NCI-H345 treated with DMSO at 0.1 percent for 48 hours (cell line): ENCODE measurements around the gene FUT8.
A peak's percentile ranks its signal among the peaks of the same experiment; 100 is the strongest.

Experiments used
- DNase-seq: peaks from one replicate; lab custom pipeline; 2025; ENCODE audit not compliant: unreplicated experiment; lab: John Stamatoyannopoulos, UW

Gene FUT8

GRCh38 chr14:65491274-65491673 is 78.7 kb downstream of the FUT8 start:
- no peak for DNase-seq

DNA sequence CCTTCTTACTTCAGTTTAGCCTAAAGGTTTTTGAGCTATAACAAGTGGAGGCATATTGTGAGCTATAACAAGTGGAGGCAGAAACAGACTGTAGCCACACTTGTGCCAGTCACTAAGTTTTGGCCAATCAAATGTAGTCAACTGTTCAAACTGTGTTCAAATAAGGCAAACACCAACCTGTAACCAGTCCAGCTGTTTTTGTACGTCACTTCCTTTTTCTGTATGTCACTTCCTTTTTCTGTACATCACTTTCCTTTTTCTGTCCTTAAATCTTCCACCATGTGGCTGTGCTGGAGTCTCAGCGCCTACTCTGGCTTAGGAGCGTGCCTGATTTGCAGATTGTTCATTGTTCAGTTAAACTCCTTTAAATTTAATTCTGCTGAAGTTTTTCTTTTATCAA is 79.7 kb downstream of the FUT8 start:
- DNase-seq: no peak

GRCh38 chr14:65495196-65495595 is 82.7 kb downstream of the FUT8 start:
- DNase-seq: no peak

DNA sequence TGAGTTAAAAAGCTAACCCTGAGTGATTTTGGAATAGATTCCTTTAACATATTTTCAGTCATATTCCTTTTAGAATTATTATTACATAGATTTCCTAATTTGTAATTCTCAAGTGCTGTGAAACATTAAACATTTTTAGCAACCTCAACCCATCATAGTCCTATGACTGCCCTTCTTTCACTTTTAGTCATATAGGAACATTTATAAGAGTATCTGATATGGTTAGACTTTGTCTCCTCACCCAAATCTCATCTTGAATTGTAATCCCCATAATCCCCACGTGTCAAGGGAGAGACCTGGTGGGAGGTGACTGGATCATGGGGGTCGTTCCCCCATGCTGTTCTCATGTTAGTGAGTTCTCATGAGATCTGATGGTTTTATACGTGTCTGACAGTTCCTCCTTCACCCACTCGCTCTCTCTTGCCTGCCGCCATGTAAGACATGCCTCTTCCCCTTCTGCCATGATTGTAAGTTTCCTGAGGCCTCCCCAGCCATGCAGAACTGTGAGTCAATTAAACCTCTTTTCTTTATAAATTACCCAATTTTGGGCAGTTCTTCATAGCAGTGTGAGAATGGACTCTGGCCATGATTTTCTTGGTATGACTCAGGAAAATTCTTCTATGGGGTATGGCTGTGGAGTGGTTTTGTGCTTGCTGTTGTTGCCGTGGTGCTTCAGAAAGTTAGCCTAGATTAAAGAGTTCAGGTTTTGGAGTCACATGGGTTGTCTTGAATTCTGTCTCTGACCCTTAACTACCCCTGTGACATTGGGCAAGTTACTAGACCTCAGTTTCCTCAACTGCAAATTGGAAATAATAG is 83.9 kb downstream of the FUT8 start:
- no peak for DNase-seq

DNA sequence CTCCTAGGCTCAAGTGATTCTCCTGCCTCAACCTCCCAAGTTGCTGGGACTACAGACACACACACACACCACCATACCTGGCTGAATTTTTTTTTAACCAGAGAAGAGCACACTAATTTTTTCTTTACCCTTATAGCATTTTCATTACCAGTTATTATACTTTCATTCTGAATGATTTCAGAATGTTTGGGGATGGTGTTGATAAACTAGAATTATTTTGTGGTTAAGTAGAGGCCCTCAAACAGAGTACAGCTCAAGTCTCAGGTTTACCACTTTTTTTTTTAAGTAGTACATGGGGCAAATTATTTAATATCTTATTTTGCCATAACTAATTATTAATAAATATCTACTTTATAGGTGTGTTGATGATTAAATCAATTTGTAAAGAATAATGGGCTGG is 86.6 kb downstream of the FUT8 start:
- no peak for DNase-seq

DNA sequence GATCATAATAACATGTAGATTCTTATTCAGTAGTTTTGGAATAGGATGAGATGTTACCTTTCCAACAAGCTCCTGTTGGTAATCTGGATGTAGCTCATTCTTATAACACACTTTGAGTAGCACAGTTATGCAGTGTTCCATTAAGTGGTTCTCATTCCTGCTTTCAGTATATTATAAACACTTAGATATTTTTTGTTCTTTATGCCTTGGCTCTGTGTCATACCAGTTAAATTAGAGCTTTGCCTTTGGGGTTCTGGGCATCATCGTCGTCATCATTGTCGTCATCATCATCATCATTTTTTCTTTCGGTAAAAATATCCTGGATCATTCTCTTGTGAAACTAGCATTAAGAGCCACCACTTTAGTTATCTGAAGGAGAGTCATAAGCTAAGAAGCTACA is 87.5 kb downstream of the FUT8 start:
- no peak for DNase-seq

DNA sequence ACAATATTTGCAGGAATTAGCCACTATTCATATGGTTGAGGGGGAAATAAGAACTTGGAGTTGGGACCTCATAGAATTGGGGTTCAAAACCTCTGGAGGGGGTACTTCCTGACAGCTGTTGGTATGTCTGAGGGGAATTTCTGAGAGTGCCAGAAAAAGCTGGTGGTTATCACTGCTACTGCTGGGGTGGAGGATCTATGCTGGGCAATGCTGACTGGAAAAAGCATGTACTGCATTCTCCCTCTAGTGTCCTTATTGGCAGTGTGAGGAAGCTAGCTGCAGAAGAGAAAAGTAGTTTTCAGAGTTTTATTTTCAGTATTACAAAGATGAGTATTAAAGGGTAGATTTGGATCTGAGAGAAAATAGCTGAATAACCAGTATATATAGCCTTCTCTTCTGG is 88.8 kb downstream of the FUT8 start:
- DNase-seq: no peak

DNA sequence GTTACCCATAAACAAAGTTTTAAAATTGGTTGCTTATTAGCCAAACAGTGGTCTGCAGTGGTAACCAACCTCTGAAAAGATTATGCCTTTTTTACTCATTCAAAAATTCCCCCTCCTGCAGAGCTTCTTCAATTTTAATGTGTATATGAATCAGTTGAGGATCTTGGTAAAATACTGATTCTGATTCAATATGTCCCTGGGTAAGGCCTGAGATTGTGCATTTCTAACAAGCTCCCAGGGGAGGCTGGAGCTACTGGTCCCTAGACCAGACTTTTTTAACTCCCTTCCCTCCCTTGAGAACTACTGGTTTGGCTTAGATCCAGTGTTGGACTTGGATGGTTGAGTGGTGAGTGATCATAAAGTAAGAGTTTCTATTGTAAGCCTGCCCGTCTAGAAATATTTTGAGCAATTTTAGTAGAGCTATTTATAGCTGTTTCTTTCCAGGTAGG is 90.2 kb downstream of the FUT8 start:
- DNase-seq: peak; percentile 22

- DNase-seq: no peak
Measured at GRCh38 chr14:65503771-65504170, 91.2 kb downstream of the FUT8 start.

GRCh38 chr14:65506801-65507200 is 94.3 kb downstream of the FUT8 start:
- DNase-seq: no peak

DNA sequence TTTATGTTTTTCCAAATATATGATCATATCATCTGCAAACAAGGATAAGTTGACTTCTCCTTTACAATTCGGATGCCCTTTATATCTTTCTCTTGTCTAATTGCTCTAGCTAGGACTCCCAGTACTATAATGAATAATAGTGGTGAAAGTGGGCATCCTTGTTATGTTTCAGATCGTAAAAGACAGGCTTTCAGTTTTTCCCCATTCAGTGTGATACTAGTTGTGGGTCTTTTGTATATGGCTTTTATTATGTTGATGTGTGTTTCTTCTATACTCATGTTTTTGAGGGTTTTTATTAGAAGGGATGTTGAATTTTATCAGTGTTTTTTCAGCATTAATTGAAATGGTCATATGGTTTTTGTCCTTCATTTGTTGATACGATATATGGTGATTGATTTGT is 97.3 kb downstream of the FUT8 start:
- DNase-seq: no peak

- DNase-seq: no peak
Measured at GRCh38 chr14:65513671-65514070, 101.1 kb downstream of the FUT8 start.

DNA sequence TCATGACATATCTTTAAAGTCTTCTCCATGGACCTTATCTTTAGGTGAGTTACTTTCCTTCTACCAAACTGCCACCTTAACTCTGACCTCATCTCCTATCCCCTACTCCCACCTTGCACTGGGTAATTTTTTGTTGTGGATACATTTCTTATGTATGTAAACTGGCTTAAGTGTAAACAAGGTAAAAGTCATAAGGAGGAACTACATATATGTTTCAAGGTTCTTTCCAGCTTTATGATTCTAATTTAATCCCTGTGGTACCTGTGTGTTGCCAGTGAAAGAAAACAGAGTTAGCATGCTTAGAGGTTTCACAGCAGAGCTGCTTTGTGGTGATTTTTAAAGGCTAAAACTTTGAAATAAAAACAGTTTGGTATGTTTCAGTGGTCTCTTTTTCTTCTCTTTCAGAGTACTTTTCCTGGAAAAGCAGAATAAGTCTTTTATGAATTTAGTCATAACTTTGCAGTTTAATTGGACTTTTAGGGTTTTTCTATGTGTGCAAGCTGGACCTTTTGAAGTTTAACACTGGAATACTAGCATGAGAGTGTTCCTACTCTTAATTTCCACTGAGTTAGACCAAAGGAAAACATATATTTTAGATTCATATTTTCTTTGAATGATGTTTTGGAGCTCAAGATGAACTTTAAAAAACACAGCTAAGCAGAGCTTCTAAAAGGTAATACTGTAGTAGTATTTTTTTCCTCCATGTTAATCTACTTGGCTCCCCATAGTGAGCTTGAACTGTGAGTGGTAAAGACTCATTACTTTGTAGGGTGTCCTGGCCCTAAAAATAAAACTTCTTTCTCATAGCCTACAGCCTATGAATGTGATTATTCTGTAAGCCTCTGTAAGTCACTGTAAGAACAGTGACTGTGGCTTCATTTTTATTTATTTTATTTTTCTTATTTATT is 105.4 kb downstream of the FUT8 start:
- DNase-seq: no peak

- DNase-seq: no peak
Measured at GRCh38 chr14:65528069-65528468, 115.5 kb downstream of the FUT8 start.

DNA sequence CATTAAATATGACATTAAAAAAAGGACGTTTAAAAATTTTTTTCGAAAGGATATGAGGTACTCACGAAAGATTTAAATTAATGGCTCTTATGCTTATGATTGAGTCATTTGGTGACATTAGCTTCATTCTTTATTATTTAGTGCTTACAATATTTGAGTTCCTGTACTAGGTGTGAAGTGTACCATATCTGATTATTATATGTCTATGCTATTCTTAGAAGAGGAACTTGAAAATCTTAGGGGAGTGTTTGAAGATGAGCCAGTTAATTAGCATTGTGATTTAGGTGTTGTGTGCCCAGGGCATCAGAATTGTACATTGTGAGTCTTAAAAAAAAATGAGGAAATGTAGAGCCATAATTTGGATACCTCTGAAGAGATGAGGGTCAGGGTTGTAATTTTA is 118.6 kb downstream of the FUT8 start:
- no peak for DNase-seq

GRCh38 chr14:65533736-65534404 is 121.3 kb downstream of the FUT8 start:
- no peak for DNase-seq

- DNase-seq: no peak
Measured at GRCh38 chr14:65536781-65537423, 124.4 kb downstream of the FUT8 start.

- no peak for DNase-seq
Measured at GRCh38 chr14:65548878-65549277, 136.3 kb downstream of the FUT8 start.

GRCh38 chr14:65549429-65549828 is 136.9 kb downstream of the FUT8 start:
- DNase-seq: no peak

DNA sequence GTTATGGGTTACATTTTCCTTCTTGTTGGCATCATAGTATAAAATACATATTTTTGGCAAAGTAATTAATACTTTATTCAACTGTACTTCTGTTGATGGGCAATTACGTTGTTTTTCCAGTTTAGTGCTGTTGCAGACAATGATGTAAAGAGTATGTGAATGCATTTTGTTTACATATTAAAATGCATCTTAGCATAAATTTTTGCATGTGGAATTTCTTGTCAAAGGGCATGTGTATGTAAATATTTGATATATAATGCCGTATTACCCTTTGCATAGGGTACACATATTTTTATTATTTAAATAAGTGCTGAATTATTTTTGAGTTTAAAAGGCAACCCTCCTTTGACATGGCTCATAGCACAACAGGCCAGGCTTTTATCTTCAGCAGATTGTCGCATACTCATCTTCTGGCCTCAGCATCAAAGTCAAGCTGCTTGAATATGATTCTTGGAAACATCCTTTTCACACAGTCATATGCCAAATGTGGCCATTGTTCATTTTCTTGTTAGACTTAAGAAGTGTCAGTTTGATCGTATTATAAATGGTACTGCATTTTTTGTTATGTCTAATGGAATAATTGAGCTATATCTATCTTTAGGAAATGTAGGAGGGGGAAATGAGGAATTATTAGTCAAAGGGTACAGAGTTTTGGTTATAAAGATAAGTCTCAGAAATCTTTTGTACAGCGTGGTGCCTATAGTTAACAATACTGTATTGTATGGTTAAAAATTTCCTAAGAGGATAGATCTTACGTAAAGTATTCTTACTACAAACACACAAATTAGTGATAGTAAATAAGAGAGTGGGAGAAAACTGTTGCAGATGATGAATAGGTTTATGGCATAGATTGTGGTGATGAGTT is 138.5 kb downstream of the FUT8 start:
- no peak for DNase-seq
